Brain microvascular endothelial cell (primary cell): ENCODE data around the gene IFNL1.
A peak's percentile ranks its signal among the peaks of the same experiment; 100 is the strongest.

Source experiments
- DNase-seq: peaks from one replicate; pipeline ENCODE4 v3.0.0-alpha.2; 2020
- H3K27ac ChIP-seq: fragments of 250-450 bp; sonication (Bioruptor Pico); 2 replicates; pipeline ENCODE4 v1.5.1; 2020; ENCODE audit warnings: mild to moderate bottlenecking, moderate library complexity
- H3K27me3 ChIP-seq: fragments of 250-450 bp; sonication (Bioruptor Pico); replicated peaks from 2 replicates; pipeline ENCODE4 v1.5.1; 2020; ENCODE audit warnings: mild to moderate bottlenecking
- H3K36me3 ChIP-seq: fragments of 250-450 bp; sonication (Bioruptor Pico); replicated peaks from 2 replicates; pipeline ENCODE4 v1.5.1; 2020; ENCODE audit warnings: mild to moderate bottlenecking
- H3K4me3 ChIP-seq: 2 replicates; pipeline ENCODE4 v1.5.1; 2011; ENCODE audit warnings: low read depth, mild to moderate bottlenecking, control low read depth, low read length, moderate library complexity
- in situ Hi-C: cut with HindIII; loops from 2 replicates; pipeline ENCODE4 v1.10.0; 2017; ENCODE audit warnings: low sequenced_read_pairs, low pct_ligation_motif_present
- TF ChIP-seq, protein P1 (sequence below): IDR thresholded peaks from 2 replicates; pipeline ENCODE4 v1.5.1; 2011; ENCODE audit warnings: low read depth, mild to moderate bottlenecking, moderate library complexity, low read length, control low read depth, inconsistent platforms; ENCODE audit errors: missing control alignments

Gene IFNL1

DNA sequence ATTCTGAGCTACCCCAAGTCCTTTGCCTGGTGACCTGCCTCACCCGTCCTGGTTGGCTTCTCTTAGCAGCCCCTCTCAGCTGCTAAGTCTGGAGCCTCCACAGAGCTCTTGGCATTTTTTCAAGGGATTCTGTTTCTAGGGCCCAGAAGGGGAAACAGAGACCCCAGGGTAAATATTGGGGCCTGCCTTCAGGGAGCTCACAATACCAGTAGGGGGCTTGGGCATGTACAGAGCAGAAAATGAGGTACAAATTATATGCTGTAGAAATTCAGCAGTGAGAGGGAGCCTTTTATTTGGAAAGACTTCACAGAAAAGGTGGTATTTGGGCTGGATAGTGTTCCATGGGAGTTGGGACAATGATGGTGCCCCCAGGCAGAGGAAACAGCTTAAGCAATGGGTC is 49.7 kb downstream of the IFNL1 start:
- H3K27me3 ChIP-seq: no peaks in the 10 kb centered on the region
- H3K36me3 ChIP-seq: peaks cover 18% of the 10 kb centered on the region
- TF ChIP-seq, protein P1, sequence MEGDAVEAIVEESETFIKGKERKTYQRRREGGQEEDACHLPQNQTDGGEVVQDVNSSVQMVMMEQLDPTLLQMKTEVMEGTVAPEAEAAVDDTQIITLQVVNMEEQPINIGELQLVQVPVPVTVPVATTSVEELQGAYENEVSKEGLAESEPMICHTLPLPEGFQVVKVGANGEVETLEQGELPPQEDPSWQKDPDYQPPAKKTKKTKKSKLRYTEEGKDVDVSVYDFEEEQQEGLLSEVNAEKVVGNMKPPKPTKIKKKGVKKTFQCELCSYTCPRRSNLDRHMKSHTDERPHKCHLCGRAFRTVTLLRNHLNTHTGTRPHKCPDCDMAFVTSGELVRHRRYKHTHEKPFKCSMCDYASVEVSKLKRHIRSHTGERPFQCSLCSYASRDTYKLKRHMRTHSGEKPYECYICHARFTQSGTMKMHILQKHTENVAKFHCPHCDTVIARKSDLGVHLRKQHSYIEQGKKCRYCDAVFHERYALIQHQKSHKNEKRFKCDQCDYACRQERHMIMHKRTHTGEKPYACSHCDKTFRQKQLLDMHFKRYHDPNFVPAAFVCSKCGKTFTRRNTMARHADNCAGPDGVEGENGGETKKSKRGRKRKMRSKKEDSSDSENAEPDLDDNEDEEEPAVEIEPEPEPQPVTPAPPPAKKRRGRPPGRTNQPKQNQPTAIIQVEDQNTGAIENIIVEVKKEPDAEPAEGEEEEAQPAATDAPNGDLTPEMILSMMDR: peak; percentile 35
- H3K27ac ChIP-seq: no peak overlapping the region
- H3K4me3 ChIP-seq: no peak overlapping the region
- in situ Hi-C loops: loop anchor here (25.0 kb wide), 1 partner anchor 234 kb away; no protein-coding TSS in a partner anchor
- no peak for DNase-seq

DNA sequence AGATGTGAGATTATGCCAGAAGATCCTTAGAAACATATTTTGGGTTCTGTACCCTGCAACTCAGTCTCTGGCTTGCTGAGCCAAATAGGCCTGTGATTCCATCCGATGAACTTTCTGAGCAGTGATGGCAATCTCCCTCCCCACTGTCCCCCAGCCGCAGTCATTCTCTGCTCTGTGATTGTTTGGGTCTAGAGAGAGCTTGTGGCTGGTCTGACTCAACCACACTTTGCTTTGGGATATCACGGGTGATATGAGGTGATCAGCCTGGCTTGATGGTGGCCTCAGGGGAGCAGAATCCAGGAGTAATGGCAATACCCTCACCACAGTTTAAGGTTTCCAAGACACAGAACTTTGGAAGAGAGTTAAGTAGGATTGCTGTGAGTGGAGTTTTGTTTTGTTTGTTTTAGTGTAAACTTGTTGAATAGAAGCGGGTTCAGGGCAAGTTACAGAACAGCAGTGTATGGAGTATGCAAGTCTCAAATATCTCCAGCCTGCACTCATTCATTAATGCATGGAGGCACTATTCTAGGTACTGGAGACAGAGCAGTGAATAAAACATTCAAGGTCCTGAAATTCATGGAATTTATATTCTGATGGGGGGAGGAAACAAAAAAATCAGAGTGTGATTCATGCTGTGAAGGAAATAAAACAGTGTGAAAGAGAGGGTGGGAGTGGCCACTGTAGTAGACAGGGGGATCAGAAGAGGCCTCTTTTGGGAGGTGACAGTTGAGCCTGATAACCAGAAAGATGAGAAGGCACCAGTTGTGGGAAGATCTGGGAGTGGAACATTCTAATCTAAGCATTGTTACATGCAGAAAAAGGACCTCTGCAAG is 51.3 kb downstream of the IFNL1 start:
- TF ChIP-seq, protein P1: no peak
- Histone ChIP-seq H3K27ac (peak overlapping the region; percentile 64), H3K4me3 (no peak overlapping the region), H3K27me3 (no peaks in the 10 kb centered on the region), H3K36me3 (peaks cover 24% of the 10 kb centered on the region)
- DNase-seq: peak; percentile 44
- in situ Hi-C loops: loop anchor here (25.0 kb wide), 1 partner anchor 235 kb away; no protein-coding TSS in a partner anchor
